ENCODE measurements around the gene GRM4.

Gene GRM4

GRCh38 chr6:34157236-34157830 lies 11.4 kb upstream of the GRM4 start:
- no peak for DNase-seq

- DNase-seq = no peak
These were observed 9.8 kb upstream of the GRM4 start for GRCh38 chr6:34155471-34156300.

- peak; percentile 57 to 67 for DNase-seq
These were observed 9.0 kb upstream of the GRM4 start for GRCh38 chr6:34154668-34155447.

- DNase-seq = no peak
These were observed 7.1 kb upstream of the GRM4 start for GRCh38 chr6:34152806-34153520.

GRCh38 chr6:34152042-34152524 lies 6.2 kb upstream of the GRM4 start:
- no peak for DNase-seq

- DNase-seq = no peak
These were observed 5.6 kb upstream of the GRM4 start for GRCh38 chr6:34151321-34152041.

GRCh38 chr6:34150766-34151165 lies 4.9 kb upstream of the GRM4 start:
- no peak for DNase-seq

GRCh38 chr6:34149831-34150400 lies 4.0 kb upstream of the GRM4 start:
- DNase-seq = no peak

GRCh38 chr6:34149452-34149810 lies 3.5 kb upstream of the GRM4 start:
- DNase-seq = no peak

GRCh38 chr6:34148631-34149451 lies 3.0 kb upstream of the GRM4 start:
- no peak for DNase-seq

- no peak for DNase-seq
These were observed 2.2 kb upstream of the GRM4 start for GRCh38 chr6:34147906-34148630.

- DNase-seq = no peak
These were observed 1.1 kb upstream of the GRM4 start for GRCh38 chr6:34146801-34147592.

GRCh38 chr6:34145161-34146020 lies 496 bp downstream of the GRM4 start:
- peak; percentile 23 to 26 for DNase-seq

- no peak for DNase-seq
These were observed 1.2 kb downstream of the GRM4 start for GRCh38 chr6:34144581-34145160.

- peak; percentile 51 to 54 for DNase-seq
These were observed 1.9 kb downstream of the GRM4 start for GRCh38 chr6:34143884-34144580.

- DNase-seq = no peak
These were observed 2.5 kb downstream of the GRM4 start for GRCh38 chr6:34143196-34143883.
